ENCODE results near the gene MMRN2. TPM values are rescaled to one million over a fixed set of nuclear protein-coding genes. Genes with fewer than 3 reads are reported as not detected.

The MMRN2 gene
- total RNA-seq, 1 donor from 2014 or later, result 33.5 TPM

DNA sequence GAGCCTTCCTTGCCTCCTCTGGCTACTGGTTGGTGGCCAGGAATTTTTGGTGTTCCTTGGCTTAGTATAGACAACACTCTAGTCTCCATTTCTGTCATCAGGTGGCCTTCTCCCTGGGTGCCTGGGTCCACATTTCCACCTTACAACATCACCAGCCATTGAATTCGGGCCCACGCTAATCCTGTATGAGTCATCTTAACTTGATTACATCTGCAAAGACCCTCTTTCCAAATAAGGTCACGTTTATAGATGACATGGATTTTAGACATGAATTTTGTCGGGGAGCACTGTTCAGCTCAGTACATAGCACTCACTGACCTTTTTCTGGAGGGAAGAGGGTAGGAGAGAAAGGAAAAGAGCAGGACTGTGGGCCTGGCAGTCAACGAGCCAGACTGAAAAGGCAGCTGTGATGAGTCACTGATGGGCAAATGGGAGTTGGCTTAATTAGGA is 39.4 kb downstream of the MMRN2 start:
- intact Hi-C loops (cut with DNase I), result no loop called here
- ATAC-seq (ENCODE audit: poor library complexity) (no peak), DNase-seq (no peak)

GRCh38 chr10:86914734-86915133 is 42.7 kb downstream of the MMRN2 start:
- intact Hi-C loops (cut with DNase I), result no loop called here
- no peak for DNase-seq
- ATAC-seq (ENCODE audit: poor library complexity), result no peak

DNA sequence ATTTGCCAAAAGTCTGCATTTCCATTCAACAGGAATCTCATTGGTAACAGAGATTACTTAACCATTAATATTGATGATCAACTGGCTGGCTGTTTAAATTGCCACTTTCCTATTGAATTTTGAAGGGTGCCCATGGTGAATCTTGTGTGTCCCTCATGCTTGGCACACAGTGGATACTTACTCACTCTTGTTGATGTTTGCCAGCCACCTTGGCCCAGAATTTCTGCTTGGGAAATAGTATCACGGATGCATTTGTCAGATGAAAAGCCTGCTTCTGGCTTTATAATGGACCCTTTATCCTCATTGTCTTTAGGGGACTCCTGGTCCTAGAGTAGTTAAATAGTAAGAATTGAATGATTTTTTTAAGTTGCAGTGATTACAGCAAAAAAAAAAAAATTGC is 52.0 kb downstream of the MMRN2 start:
- no peak for ATAC-seq (ENCODE audit: poor library complexity)
- intact Hi-C loops (cut with DNase I), result no loop called here
- DNase-seq, result no peak

- ATAC-seq (ENCODE audit: poor library complexity) (no peak), DNase-seq (no peak)
- intact Hi-C loops (cut with DNase I), result no loop called here
Measured at GRCh38 chr10:86904600-86904999, 52.8 kb downstream of the MMRN2 start.

- intact Hi-C loops (cut with DNase I), result no loop called here
- DNase-seq (peak; percentile 85), ATAC-seq (ENCODE audit: poor library complexity) (peak; percentile 93)
Measured at GRCh38 chr10:86900955-86901354, 56.5 kb downstream of the MMRN2 start.

DNA sequence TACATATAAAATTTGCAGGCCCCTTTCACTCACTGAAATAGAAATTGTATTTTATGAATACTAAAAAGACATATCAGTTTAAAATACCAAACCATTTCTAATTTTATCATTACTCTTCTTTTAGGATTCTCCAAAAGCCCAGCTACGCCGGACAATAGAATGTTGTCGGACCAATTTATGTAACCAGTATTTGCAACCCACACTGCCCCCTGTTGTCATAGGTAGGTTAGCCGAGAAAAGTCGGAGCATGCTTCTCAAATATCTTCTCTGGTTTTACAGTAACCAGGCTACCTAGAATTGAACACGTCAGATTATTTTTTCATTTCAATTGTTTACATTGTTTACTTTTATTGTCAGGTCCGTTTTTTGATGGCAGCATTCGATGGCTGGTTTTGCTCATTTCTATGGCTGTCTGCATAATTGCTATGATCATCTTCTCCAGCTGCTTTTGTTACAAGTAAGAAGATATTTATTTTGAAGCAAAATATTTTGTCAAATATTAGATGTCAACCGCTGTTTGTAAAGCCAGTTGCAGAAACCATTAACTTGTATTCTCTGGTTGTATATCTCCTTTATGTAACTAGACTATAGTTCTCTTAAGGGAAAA is 57.6 kb downstream of the MMRN2 start:
- DNase-seq (no peak), ATAC-seq (ENCODE audit: poor library complexity) (peak; percentile 73)
- intact Hi-C loops (cut with DNase I), result loop anchor here (5.0 kb wide), 2 partner anchors 187 to 202 kb away; no protein-coding TSS in a partner anchor

DNA sequence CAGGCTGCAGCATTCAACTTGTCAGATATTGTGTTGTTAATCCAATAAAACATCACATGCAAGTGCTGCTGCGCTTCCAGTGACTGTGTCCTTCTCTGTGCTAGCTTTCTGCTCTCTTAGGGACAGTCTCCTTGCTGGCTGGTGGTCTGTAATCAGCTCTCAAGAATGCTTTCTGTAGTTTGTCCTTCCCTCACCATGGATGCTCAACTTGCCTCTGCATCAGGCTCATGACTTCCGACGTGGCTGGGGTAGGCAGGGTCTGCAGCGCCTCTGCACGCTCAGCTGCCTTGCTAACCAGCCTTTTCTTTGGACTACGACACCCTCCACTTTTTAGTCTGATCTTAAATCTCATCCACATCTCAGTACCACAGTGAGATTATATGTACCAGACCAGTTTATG is 58.3 kb downstream of the MMRN2 start:
- DNase-seq (no peak), ATAC-seq (ENCODE audit: poor library complexity) (no peak)
- intact Hi-C loops (cut with DNase I), result loop anchor here (5.0 kb wide), 2 partner anchors 187 to 202 kb away; no protein-coding TSS in a partner anchor

DNA sequence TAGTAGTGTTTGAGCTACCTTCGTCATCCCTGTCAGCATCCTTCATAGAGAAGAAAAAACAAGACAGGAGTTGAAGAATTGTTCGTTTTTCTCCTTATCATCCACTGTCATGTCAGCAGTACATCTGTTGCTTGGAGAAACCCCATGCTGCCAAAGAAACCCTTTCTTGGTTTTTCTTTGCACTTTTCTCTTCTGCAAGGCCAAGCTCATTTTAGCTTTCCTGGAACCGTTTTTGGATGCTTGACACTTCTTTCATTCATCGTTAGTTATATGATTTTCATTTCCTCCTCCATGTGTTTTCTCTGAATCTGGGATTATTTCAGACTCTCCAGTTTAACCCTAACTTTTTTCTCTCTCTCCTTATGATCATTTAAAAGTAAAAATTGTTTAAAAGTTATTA is 58.9 kb downstream of the MMRN2 start:
- DNase-seq (no peak), ATAC-seq (ENCODE audit: poor library complexity) (no peak)
- intact Hi-C loops (cut with DNase I), result loop anchor here (5.0 kb wide), 2 partner anchors 186 to 201 kb away; no protein-coding TSS in a partner anchor

DNA sequence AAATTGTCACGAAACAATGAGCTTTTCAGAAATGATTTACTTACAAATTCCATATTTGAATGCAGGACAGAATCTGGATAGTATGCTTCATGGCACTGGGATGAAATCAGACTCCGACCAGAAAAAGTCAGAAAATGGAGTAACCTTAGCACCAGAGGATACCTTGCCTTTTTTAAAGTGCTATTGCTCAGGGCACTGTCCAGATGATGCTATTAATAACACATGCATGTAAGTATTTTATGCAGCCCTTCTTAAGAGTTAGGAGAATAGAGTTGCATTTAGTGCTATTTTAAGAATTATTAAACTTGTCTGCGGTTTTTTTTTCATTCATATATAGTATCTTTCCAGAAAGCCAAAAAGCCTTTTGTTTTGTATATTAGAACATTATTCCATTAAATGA is 67.4 kb downstream of the MMRN2 start:
- no peak for DNase-seq
- ATAC-seq (ENCODE audit: poor library complexity), result peak; percentile 73
- intact Hi-C loops (cut with DNase I), result no loop called here

DNA sequence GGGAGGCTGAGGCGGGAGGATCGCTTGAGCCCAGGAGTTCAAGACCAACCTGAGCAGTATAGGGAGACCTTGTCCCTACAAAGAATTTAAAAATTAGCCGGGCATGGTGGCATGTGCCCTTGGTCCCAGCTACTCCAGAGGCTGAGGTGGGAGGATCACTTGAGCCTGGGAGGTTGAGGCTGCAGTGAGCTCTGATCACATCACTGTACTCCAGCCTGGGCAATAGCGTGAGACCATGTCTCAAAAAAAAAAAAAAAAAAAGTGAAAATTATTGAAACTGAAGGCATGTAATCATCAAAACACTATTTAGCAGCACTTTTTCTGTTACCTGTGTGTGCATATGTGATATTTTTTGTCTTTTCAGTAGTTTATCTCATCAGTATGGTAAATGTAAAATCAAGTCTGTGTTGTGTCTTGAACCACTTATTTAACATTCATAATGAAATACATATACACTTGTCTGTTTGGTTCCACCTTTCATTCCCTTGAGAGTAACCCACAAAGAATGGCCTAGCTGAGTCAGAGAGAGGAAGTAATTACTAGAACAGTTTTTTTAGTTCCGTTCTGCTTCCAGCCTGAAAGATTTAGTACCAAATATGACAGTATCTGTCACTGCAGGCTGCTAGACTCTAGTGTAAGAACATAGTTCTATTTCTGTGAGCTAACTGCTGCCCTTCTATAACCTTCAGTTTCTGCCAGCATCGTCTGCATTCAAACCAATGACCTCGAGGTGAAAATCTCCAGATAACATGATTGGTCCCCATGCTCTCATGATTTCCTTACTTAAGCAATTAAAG is 68.6 kb downstream of the MMRN2 start:
- ATAC-seq (ENCODE audit: poor library complexity) (peak; percentile 83), DNase-seq (no peak)
- intact Hi-C loops (cut with DNase I), result no loop called here

Other genes starting within 250 kb of the MMRN2 start
- gene BMPR1A, start 201.0 kb downstream of the MMRN2 start, total RNA-seq, result 50.2 TPM
- gene SNCG, start 984 bp upstream of the MMRN2 start, total RNA-seq, result 23.5 TPM
- 43.2 TPM for gene ADIRF, start 10.9 kb upstream of the MMRN2 start, total RNA-seq
- not detected for gene FAM25A, start 62.7 kb upstream of the MMRN2 start, total RNA-seq
- gene GLUD1, start 137.2 kb upstream of the MMRN2 start, total RNA-seq, result 101 TPM
- gene SHLD2, start 137.6 kb upstream of the MMRN2 start, total RNA-seq, result 9.6 TPM